Measurements from ENCODE around the gene GALT. TPM values are rescaled to one million over a fixed set of nuclear protein-coding genes. Genes with fewer than 3 reads are reported as not detected.

Gene GALT
- total RNA-seq, 1 experiment from 2014 or later: 27.6 TPM

GRCh38 chr9:34659592-34660253 is 13.2 kb downstream of the GALT start:
- BruUV-seq (replicated peaks): no TSS peak
- CTCF ChIA-PET: no interaction called here
- Histone ChIP-seq H3K4me3 (ENCODE audit: low read depth, low read length, poor library complexity, severe bottlenecking) (no peak overlapping the region), H3K9me3 (ENCODE audit: low read depth, low read length, poor library complexity, severe bottlenecking) (no peaks in the 10 kb centered on the region), H3K36me3 (ENCODE audit: insufficient read depth, low read length, poor library complexity, severe bottlenecking) (no peaks in the 10 kb centered on the region), H3K4me1 (ENCODE audit: insufficient read depth, low read length, poor library complexity, severe bottlenecking) (peaks cover 8% of the 10 kb centered on the region), H3K27ac (ENCODE audit: low read depth, low read length, poor library complexity, severe bottlenecking) (no peak overlapping the region), H3K27me3 (replicated peaks; ENCODE audit: insufficient read depth, low read depth, low read length, poor library complexity) (no peaks in the 10 kb centered on the region)
- no peak for TF ChIP-seq EZH2 (IDR thresholded peaks at IDR 0.05; ENCODE audit: borderline replicate concordance, low read depth, low read length, poor library complexity, severe bottlenecking)
- TF ChIP-seq, protein P1, sequence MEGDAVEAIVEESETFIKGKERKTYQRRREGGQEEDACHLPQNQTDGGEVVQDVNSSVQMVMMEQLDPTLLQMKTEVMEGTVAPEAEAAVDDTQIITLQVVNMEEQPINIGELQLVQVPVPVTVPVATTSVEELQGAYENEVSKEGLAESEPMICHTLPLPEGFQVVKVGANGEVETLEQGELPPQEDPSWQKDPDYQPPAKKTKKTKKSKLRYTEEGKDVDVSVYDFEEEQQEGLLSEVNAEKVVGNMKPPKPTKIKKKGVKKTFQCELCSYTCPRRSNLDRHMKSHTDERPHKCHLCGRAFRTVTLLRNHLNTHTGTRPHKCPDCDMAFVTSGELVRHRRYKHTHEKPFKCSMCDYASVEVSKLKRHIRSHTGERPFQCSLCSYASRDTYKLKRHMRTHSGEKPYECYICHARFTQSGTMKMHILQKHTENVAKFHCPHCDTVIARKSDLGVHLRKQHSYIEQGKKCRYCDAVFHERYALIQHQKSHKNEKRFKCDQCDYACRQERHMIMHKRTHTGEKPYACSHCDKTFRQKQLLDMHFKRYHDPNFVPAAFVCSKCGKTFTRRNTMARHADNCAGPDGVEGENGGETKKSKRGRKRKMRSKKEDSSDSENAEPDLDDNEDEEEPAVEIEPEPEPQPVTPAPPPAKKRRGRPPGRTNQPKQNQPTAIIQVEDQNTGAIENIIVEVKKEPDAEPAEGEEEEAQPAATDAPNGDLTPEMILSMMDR (conservative IDR thresholded peaks at IDR 0.05; ENCODE audit: low read depth, low read length): no peak
- intact Hi-C loops (cut with micrococcal nuclease; ENCODE audit: unreplicated experiment): no loop called here
- DNase-seq (ENCODE audit: low spot score): no peak
- POLR2A ChIA-PET (ENCODE audit: low non-redundant PET): no interaction called here

DNA sequence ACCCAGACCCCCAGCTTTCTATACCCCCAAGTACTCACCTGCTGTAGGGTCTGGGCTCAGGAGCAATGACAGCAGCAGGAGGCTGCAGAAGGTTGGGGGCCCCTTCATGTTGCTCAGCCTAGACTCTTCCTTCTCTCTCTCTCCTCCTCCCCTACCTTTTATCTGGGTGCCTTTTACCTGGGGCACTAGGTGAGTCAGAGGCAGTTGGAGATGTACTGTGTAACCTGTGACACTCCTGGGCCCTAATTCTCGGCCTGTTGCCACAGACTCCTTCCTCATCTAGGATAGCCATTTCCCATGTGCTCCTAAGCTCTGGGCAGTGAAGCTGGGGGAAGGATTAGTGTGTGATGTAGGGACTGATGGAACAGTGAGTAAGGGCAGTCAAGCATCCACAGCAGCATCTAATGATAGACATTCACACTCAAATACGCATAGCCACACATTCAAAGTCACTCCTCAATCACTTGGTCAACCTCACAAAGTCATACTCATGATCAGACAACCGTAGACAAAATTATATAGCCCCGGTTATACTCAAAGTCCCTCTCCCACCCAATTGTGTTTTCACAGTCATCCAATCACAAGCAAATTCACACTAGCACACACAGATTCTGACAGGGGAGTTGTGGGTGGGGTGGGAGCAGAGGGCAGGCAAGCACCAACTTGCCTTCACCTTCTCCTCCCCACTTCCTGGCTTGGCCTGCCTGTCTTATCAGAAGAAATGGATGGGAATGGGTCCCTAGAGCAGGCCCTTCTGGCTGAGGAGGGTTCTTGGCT is 16.2 kb downstream of the GALT start, which contains the start of gene CCL27:
Gene CCL27, minus strand, starts transcription at position 132 of the 777 bp plus-strand sequence. Its CDS starts 24 bp downstream, at position 108.
- peaks cover 6% of the 10 kb centered on the region for H3K4me1 ChIP-seq (ENCODE audit: insufficient read depth, low read length, poor library complexity, severe bottlenecking)
- ChIA-PET CTCF (no interaction called here), POLR2A (ENCODE audit: low non-redundant PET) (no interaction called here)
- intact Hi-C loops (cut with micrococcal nuclease; ENCODE audit: unreplicated experiment): no loop called here
- H3K27ac ChIP-seq (ENCODE audit: low read depth, low read length, poor library complexity, severe bottlenecking): no peak within 1 kb of the TSS
- no peak for DNase-seq (ENCODE audit: low spot score)
- H3K9me3 ChIP-seq (ENCODE audit: low read depth, low read length, poor library complexity, severe bottlenecking): no peaks in the 10 kb centered on the region
- H3K4me3 ChIP-seq (ENCODE audit: low read depth, low read length, poor library complexity, severe bottlenecking): no peak within 1 kb of the TSS
- no peak for TF ChIP-seq EZH2 (IDR thresholded peaks at IDR 0.05; ENCODE audit: borderline replicate concordance, low read depth, low read length, poor library complexity, severe bottlenecking)
- TF ChIP-seq, protein P1 (conservative IDR thresholded peaks at IDR 0.05; ENCODE audit: low read depth, low read length): no peak
- H3K36me3 ChIP-seq (ENCODE audit: insufficient read depth, low read length, poor library complexity, severe bottlenecking): no peaks in the 10 kb centered on the region
- no peaks in the 10 kb centered on the region for H3K27me3 ChIP-seq (replicated peaks; ENCODE audit: insufficient read depth, low read depth, low read length, poor library complexity)
- no TSS peak for BruUV-seq (replicated peaks)

- Histone ChIP-seq H3K4me1 (ENCODE audit: insufficient read depth, low read length, poor library complexity, severe bottlenecking) (peaks cover 6% of the 10 kb centered on the region), H3K27me3 (replicated peaks; ENCODE audit: insufficient read depth, low read depth, low read length, poor library complexity) (no peaks in the 10 kb centered on the region), H3K27ac (ENCODE audit: low read depth, low read length, poor library complexity, severe bottlenecking) (no peak overlapping the region), H3K9me3 (ENCODE audit: low read depth, low read length, poor library complexity, severe bottlenecking) (no peaks in the 10 kb centered on the region), H3K4me3 (ENCODE audit: low read depth, low read length, poor library complexity, severe bottlenecking) (no peak overlapping the region), H3K36me3 (ENCODE audit: insufficient read depth, low read length, poor library complexity, severe bottlenecking) (no peaks in the 10 kb centered on the region)
- intact Hi-C loops (cut with micrococcal nuclease; ENCODE audit: unreplicated experiment): no loop called here
- POLR2A ChIA-PET (ENCODE audit: low non-redundant PET): no interaction called here
- TF ChIP-seq, protein P1 (conservative IDR thresholded peaks at IDR 0.05; ENCODE audit: low read depth, low read length): no peak
- TF ChIP-seq EZH2 (IDR thresholded peaks at IDR 0.05; ENCODE audit: borderline replicate concordance, low read depth, low read length, poor library complexity, severe bottlenecking): no peak
- no peak for DNase-seq (ENCODE audit: low spot score)
- BruUV-seq (replicated peaks): no TSS peak
- CTCF ChIA-PET: no interaction called here
Measured at GRCh38 chr9:34663303-34663605, 16.8 kb downstream of the GALT start.

All from A673 (cell line).